ENCODE measurements around the gene GLYATL1.

DNA sequence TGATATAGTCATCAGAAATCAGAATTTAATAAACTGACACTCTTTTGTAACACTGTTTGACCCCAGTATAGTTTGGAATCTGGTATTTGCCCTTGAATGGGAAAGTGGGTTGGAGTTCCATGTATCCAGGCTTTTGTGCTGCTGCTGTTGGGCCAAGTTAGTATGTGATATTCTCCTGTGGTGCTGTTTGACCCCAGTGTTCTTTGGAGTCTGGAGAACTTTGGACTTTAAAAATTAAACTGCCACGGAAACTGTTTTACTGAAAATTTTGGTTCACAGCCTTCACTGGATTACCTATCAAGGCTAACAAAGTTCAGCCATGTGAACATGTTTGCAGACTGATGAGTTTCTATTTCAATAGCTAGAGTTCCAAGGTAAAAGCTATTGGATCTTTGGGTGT lies 740 bp downstream of the GLYATL1 start:
- TF ChIP-seq YY1 (IDR thresholded peaks at IDR 0.05; ENCODE audit: insufficient read depth, insufficient read length) (no peak), ZNF274 (IDR thresholded peaks at IDR 0.05; ENCODE audit: low read depth, low read length) (no peak)

Data from NT2/D1 (cell line).